GM13977 (cell line): ENCODE results near the gene PTPN7.
A peak's percentile ranks its signal among the peaks of the same experiment; 100 is the strongest.
"Not testable (repeated sequence)": the region's sequence is repeated elsewhere in the genome, so short reads cannot be mapped to it uniquely, and the experiment has no call there.

Experiments used
- DNase-seq: peaks from one replicate; pipeline ENCODE4 v3.0.0; 2012; ENCODE audit warnings: low spot score
- in situ Hi-C: fragments of 300-500 bp; cut with MboI; formaldehyde crosslinking; loops from one replicate; pipeline ENCODE4 v1.12.0; 2022; ENCODE audit warnings: low sequenced_read_pairs, low pct_unique_long_range_greater_than_20kb, mixed read lengths, inconsistent platforms; ENCODE audit not compliant: unreplicated experiment
- TF ChIP-seq, protein P1 (sequence below): IDR thresholded peaks from 2 replicates; pipeline ENCODE4 v1.5.1; 2012; ENCODE audit warnings: mild to moderate bottlenecking, control low read depth; ENCODE audit not compliant: insufficient read depth; ENCODE audit errors: extremely low read depth, missing control alignments

The PTPN7 gene

GRCh38 chr1:202184750-202185460 lies 24.5 kb upstream of the PTPN7 start:
- in situ Hi-C loops, result loop anchor here (25.0 kb wide), 1 partner anchor 527 kb away; the partner anchor contains the start of gene SYT2
- peak; percentile 73 for DNase-seq
- TF ChIP-seq, protein P1, sequence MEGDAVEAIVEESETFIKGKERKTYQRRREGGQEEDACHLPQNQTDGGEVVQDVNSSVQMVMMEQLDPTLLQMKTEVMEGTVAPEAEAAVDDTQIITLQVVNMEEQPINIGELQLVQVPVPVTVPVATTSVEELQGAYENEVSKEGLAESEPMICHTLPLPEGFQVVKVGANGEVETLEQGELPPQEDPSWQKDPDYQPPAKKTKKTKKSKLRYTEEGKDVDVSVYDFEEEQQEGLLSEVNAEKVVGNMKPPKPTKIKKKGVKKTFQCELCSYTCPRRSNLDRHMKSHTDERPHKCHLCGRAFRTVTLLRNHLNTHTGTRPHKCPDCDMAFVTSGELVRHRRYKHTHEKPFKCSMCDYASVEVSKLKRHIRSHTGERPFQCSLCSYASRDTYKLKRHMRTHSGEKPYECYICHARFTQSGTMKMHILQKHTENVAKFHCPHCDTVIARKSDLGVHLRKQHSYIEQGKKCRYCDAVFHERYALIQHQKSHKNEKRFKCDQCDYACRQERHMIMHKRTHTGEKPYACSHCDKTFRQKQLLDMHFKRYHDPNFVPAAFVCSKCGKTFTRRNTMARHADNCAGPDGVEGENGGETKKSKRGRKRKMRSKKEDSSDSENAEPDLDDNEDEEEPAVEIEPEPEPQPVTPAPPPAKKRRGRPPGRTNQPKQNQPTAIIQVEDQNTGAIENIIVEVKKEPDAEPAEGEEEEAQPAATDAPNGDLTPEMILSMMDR, result peak; percentile 86

- in situ Hi-C loops, result loop anchor here (25.0 kb wide), 1 partner anchor 530 kb away; the partner anchor contains the start of gene SYT2
- no peak for DNase-seq
- TF ChIP-seq, protein P1, result no peak
These were observed 21.9 kb upstream of the PTPN7 start for GRCh38 chr1:202182040-202182877.

GRCh38 chr1:202181586-202181985 lies 21.2 kb upstream of the PTPN7 start:
- DNase-seq, result no peak
- TF ChIP-seq, protein P1, result no peak
- in situ Hi-C loops, result loop anchor here (25.0 kb wide), 1 partner anchor 531 kb away; the partner anchor contains the start of gene SYT2

DNA sequence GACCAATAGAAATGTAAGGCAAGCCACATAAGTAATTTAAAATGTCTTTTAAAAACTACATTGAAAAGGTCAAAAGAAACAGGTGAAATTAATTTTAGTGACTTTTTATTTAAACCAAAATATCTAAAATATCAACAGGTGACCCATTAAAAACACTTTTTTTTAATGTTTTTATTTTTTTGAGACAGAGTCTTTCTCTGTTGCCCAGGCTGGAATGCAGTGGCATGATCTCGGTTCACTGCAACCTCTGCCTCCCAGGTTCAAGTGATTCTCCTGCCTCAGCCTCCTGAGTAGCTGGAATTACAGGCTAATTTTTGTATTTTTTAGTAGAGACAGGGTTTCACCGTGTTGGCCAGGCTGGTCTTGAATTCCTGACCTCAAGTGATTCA lies 20.3 kb upstream of the PTPN7 start:
- not testable (repeated sequence) for DNase-seq
- in situ Hi-C loops, result loop anchor here (25.0 kb wide), 1 partner anchor 532 kb away; the partner anchor contains the start of gene SYT2

- in situ Hi-C loops, result loop anchor here (25.0 kb wide), 1 partner anchor 532 kb away; the partner anchor contains the start of gene SYT2
- peak; percentile 60 for DNase-seq
- TF ChIP-seq, protein P1, result no peak
These were observed 19.7 kb upstream of the PTPN7 start for GRCh38 chr1:202179828-202180750.

- TF ChIP-seq, protein P1, result no peak
- in situ Hi-C loops, result loop anchor here (25.0 kb wide), 1 partner anchor 535 kb away; the partner anchor contains the start of gene SYT2
- no peak for DNase-seq
These were observed 16.8 kb upstream of the PTPN7 start for GRCh38 chr1:202176949-202177927.
